Measurements from ENCODE around the gene PMPCA.

PMPCA gene

DNA sequence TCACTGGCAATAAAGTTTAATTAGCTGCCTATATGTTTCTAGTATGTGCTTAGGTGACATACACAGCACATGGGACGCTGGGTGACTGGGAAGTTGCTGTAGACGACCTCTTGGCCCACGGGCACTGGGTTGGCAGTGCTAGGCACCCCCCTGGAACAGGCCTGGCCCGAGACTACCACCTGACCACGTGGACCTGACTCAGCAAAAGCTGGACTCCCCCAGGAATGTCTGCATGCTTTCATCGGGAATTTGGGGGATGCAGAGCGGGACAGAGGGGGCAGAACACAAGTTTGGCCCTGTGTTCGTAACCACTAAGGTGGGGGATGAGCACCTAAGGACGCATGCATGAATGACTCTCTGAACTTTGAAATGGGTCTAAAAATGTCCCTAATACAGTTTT, 45.8 kb downstream of the PMPCA start (continued):
- TF ChIP-seq, protein P1, sequence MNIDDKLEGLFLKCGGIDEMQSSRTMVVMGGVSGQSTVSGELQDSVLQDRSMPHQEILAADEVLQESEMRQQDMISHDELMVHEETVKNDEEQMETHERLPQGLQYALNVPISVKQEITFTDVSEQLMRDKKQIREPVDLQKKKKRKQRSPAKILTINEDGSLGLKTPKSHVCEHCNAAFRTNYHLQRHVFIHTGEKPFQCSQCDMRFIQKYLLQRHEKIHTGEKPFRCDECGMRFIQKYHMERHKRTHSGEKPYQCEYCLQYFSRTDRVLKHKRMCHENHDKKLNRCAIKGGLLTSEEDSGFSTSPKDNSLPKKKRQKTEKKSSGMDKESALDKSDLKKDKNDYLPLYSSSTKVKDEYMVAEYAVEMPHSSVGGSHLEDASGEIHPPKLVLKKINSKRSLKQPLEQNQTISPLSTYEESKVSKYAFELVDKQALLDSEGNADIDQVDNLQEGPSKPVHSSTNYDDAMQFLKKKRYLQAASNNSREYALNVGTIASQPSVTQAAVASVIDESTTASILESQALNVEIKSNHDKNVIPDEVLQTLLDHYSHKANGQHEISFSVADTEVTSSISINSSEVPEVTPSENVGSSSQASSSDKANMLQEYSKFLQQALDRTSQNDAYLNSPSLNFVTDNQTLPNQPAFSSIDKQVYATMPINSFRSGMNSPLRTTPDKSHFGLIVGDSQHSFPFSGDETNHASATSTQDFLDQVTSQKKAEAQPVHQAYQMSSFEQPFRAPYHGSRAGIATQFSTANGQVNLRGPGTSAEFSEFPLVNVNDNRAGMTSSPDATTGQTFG (tag by site-specific recombination; IDR thresholded peaks at IDR 0.05; ENCODE audit: borderline replicate concordance), result no peak
- TF ChIP-seq ZNF654 (tag by site-specific recombination; IDR thresholded peaks at IDR 0.05; ENCODE audit: low read depth), result no peak

DNA sequence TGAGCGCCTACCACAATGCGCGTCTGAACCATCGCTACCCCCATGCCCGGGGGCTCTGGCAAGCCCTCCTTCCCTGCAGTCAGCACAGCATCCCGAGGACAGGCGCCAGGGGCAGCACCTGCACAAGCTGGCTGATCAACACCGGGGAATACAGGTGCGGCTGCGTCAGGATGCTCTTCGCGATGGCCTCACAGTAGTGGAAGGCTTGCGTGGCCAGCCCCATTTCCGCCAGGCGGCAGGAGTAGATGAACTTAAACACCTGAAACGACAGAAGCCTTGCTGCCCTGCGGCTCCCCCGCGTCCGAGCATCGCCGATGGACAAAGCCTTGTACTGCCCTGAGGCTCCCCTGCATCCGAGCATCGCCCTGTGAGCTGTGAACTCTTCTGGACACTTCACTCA, 46.9 kb downstream of the PMPCA start:
- TF ChIP-seq KLF7 (tag by site-specific recombination; IDR thresholded peaks at IDR 0.05; ENCODE audit: borderline replicate concordance) (no peak), ZNF776 (tag by site-specific recombination; IDR thresholded peaks at IDR 0.05; ENCODE audit: borderline replicate concordance) (no peak), OSR2 (tag by site-specific recombination; IDR thresholded peaks at IDR 0.05) (no peak), ZBTB44 (tag by site-specific recombination; IDR thresholded peaks at IDR 0.05) (no peak), SETDB1 (IDR thresholded peaks at IDR 0.05; ENCODE audit: insufficient read length, low read length) (no peak), ZNF843 (tag by site-specific recombination; IDR thresholded peaks at IDR 0.05) (no peak)
- no peak overlapping the region for H3K27ac ChIP-seq (ENCODE audit: extremely low read depth, low read depth, low read length)
- ChIA-PET POLR2A (interaction anchor here (0.6 kb wide), 1 partner anchor 72 kb away, joined by 3 read pairs; no protein-coding TSS in a partner anchor), CTCF (interaction anchor here (1.4 to 2.3 kb wide), 2 partner anchors 16 to 186 kb away, joined by 3 to 9 read pairs; no protein-coding TSS in a partner anchor)
- H3K9me3 ChIP-seq (ENCODE audit: control insufficient read depth, insufficient read depth, low read depth, low read length), result no peaks in the 10 kb centered on the region
- no peak overlapping the region for H3K4me3 ChIP-seq (ENCODE audit: low read depth, low read length)
- H3K36me3 ChIP-seq (ENCODE audit: control insufficient read depth in 2 of 2, insufficient read depth in 1 of 2, low read length in 2 of 2), result peaks cover 31 to 89% of the 10 kb centered on the region in 2 experiments
- H3K4me1 ChIP-seq (ENCODE audit: control insufficient read depth, insufficient read depth, low read length), result no peaks in the 10 kb centered on the region

DNA sequence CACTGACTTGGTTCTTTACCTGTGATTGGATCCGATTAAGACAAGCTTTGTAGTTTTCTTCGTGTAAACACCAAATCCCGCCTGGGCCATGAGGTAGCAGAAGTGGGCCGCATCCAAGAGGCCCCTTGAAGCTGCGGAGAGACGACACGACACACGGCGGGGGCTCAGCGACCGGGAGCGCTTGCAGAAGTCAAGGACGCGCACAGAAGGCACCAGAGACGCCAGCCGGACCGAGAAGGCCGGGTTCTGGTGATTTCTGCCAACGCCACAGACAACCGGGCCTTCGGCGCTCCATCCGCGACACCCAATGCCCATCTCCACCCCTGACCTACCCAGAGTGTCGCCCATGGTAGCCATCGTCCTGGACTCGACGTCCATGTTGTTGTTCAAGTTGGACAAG, 49.0 kb downstream of the PMPCA start:
- Histone ChIP-seq H3K4me3 (ENCODE audit: low read depth, low read length) (no peak overlapping the region), H3K9me3 (ENCODE audit: control insufficient read depth, insufficient read depth, low read depth, low read length) (no peaks in the 10 kb centered on the region), H3K36me3 (ENCODE audit: control insufficient read depth in 2 of 2, insufficient read depth in 1 of 2, low read length in 2 of 2) (peaks cover 26 to 95% of the 10 kb centered on the region in 2 experiments), H3K4me1 (ENCODE audit: control insufficient read depth, insufficient read depth, low read length) (no peaks in the 10 kb centered on the region), H3K27ac (ENCODE audit: extremely low read depth, low read depth, low read length) (no peak overlapping the region)
- POLR2A ChIA-PET, result no interaction called here
- TF ChIP-seq ZNF792 (tag by site-specific recombination; IDR thresholded peaks at IDR 0.05) (no peak), SP3 (tag by site-specific recombination; IDR thresholded peaks at IDR 0.05) (no peak), ZNF449 (tag by site-specific recombination; IDR thresholded peaks at IDR 0.05) (no peak), ZNF529 (tag by site-specific recombination; IDR thresholded peaks at IDR 0.05; ENCODE audit: insufficient replicate concordance) (no peak), ZFP69B (tag by site-specific recombination; IDR thresholded peaks at IDR 0.05) (no peak), GLIS2 (tag by site-specific recombination; IDR thresholded peaks at IDR 0.05) (no peak), TRIM28 (IDR thresholded peaks at IDR 0.05; ENCODE audit: borderline replicate concordance, low read length) (no peak), SETDB1 (IDR thresholded peaks at IDR 0.05; ENCODE audit: insufficient read length, low read length) (no peak), ZNF561 (tag by site-specific recombination; IDR thresholded peaks at IDR 0.05; ENCODE audit: borderline replicate concordance) (no peak), ZNF433 (tag by site-specific recombination; IDR thresholded peaks at IDR 0.05; ENCODE audit: low read depth) (no peak)
- TF ChIP-seq, protein P2, sequence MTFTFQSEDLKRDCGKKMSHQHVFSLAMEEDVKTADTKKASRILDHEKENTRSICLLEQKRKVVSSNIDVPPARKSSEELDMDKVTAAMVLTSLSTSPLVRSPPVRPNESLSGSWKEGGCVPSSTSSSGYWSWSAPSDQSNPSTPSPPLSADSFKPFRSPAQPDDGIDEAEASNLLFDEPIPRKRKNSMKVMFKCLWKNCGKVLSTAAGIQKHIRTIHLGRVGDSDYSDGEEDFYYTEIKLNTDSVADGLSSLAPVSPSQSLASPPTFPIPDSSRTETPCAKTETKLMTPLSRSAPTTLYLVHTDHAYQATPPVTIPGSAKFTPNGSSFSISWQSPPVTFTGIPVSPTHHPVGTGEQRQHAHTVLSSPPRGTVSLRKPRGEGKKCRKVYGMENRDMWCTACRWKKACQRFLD (tag by site-specific recombination; IDR thresholded peaks at IDR 0.05), result no peak
- TF ChIP-seq, protein P3, sequence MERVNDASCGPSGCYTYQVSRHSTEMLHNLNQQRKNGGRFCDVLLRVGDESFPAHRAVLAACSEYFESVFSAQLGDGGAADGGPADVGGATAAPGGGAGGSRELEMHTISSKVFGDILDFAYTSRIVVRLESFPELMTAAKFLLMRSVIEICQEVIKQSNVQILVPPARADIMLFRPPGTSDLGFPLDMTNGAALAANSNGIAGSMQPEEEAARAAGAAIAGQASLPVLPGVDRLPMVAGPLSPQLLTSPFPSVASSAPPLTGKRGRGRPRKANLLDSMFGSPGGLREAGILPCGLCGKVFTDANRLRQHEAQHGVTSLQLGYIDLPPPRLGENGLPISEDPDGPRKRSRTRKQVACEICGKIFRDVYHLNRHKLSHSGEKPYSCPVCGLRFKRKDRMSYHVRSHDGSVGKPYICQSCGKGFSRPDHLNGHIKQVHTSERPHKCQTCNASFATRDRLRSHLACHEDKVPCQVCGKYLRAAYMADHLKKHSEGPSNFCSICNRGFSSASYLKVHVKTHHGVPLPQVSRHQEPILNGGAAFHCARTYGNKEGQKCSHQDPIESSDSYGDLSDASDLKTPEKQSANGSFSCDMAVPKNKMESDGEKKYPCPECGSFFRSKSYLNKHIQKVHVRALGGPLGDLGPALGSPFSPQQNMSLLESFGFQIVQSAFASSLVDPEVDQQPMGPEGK (tag by site-specific recombination; IDR thresholded peaks at IDR 0.05), result no peak
- CTCF ChIA-PET, result interaction anchor here (1.5 to 2.3 kb wide), 2 partner anchors 18 to 58 kb away, joined by 3 to 9 read pairs; no protein-coding TSS in a partner anchor
